Measurements from ENCODE around the gene MYL10.

The MYL10 gene

DNA sequence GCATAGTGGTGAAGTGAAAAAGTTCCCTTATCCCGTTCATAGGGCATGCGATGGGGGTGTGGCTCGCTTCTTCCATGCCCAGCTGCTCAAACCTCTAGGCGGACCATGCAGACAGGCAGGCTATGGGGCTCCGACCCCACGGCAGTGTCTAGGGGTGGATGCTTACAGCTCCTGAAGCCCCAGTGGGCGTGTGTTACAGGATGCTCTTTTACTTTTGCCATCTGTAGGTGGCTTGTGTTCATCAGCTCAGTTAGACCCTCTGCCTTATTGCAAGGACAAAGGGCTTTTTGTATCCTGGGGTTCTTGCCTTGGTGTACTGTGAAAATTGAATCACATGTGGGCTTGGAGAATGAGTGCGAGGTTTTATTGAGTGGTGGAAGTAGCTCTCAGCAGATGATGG lies at the start of gene MYL10:
Gene MYL10, minus strand, starts transcription at position 126 of the 400 bp plus-strand sequence. CDS start 178 bp downstream, outside the sequence.
- no peak for DNase-seq

DNA sequence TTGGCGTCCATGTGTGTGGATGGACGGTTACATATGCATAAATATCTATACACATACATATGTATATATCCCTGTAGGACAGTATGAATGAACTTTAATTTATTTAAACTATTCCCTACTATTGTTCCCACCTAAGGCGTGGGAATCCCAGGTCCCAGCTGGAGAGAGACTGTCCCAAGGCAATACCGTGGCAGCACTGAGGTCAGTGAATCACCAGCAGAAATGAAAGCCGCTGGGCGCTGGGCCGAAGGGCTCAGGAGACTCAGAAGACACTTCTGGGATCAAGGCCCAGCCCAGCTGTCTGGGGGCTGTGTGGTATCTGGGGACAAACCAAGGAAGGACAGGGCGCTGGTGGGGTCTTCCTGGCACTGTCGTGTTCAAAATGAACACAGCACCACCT lies 49.6 kb upstream of the MYL10 start:
- no peak for DNase-seq

DNA sequence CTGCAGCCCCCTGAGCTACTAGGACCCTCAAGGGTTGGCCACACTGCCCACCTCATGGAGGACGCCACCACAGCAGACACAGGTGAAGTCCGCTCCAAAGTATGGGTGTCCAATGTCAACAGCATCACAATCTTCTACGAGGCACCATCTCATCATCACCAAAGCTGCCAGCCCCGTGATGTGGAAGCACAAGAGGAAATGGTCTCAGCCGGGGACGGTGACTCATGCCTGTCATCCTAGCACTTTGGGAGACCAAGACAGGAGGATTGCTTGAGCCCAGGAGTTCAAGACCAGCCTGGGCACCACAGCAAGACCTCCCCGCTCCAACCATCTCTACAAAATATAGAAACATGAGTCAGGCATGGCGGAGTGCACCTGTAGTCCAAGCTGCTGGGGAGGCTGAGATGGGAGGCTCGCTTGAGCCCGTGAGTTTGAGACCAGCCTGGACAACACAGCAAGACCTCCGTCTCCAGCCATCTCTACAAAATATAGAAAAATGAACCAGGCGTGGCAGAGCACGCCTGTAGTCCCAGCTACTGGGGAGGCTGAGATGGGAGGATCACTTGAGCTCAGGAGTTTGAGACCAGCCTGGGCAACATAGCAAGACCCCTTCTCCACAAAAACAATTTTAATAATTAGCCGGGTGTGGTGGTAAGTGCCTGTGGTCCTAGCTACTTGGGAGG lies 48.8 kb upstream of the MYL10 start:
- DNase-seq: no peak

DNA sequence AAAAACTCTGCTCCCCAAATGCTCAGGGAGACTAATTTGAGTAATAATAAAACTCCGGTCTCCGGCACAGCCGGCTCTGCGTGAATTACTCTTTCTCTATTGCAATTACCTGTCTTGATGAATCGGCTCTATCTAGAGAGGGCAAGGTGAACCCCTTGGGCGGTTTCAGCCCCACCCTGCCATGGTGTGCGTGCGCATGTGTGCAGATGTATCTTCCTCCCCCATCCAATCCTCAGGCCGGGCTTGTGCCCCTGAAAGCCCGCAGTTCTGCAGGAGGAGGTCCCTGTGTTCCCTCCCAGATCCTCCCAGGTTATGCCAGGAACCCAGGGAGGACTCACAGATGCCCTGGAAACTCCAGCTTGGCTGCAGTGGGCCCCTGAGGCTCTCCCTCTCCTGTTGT lies 48.3 kb upstream of the MYL10 start:
- DNase-seq: no peak

DNA sequence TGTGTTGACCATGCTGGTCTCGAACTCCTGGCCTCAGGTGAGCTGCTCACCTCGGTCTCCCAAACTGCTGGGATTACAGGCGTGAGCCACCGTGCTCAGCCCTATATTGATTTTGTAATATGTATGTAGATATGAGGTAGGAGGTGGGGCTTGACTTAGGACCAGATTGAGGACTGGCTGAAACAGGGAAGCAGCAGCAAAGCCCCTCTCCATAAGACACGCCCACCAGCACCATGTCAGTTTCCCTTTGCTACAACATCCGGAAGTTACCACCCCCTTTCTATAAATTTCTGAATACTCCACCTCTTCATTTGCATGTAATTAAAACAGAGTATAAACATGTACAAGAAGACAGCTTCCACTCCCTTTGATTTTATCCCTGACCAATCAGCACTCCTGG lies 47.9 kb upstream of the MYL10 start:
- no peak for DNase-seq

DNA sequence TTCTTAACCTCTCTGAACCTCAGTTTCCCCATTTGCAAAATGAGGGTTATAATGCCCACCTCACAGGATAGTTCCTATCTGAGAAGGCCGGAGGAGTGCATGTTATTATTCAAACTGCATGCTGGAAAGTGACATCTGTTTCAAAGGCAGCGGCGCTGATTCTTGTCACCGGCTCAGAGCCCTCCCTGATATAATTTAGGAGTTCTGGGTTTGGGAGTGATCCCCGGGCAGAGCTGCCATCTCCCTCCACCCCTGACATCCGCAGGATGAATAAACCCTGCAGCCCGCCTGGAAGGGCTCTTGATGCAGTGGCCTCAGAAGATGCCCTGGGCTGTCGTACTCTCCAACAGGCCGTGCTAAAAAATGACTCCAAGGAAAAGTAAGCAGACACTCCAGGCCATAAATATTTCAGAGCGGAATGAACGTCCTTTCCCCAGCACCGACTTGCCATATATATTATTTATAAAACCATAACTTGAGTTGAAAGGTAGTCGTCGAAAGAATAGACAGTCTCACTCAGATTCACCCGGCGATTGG lies 47.0 kb upstream of the MYL10 start:
- DNase-seq: no peak

DNA sequence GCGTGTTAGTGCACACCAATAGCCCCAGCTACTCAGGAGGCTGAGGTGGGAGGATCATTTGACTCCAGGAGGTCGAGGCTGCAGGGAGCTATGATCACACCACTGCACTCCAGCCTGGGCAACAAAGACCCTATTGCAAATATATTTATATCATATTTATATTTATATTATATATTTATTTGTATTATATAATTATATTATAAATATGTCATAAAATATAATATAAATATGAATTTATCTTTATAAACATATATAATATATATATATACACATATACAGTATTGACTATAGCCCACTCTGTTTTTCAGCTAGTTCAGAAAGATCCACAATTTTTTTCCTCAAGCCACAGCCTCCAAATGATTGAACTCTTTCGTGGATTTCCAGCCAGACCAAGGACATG lies 45.3 kb upstream of the MYL10 start:
- no peak for DNase-seq

DNA sequence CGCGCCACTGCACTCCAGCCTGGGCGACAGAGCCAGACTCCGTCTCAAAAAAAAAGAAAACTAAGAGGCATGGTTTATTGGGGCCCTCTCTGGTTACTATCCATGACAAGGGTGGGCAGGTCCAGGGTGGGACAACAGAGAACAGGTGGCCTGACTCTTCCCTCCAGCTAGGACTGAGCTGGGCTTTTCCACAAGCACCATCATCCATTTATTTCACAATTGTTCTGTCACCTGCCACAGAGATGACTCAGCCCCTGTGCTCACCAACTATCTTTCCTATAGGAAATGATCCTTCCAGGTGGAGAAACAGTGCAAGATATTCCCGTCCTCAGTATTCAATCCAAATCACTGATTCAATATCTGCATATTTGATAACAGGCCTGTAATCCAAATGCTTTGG lies 44.9 kb upstream of the MYL10 start:
- no peak for DNase-seq

DNA sequence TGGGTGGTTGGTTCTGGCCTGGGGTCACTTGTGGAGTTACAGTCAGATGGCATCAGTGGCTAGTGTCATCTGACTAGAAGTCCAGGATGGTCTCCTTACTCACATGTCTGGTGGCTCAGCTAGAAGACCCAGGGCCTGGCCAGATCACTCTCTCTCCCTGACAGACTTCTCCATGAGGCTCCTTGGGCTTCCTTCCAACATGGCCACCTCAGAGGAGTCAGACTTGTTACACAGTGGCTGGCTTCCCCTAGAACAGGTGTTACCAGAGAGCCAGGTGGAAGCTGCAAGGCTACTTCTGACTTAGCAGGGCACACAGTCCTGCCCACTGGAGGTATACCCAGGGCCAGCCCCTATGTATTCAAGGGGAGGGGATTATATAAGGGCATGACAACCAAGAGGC lies 44.2 kb upstream of the MYL10 start:
- no peak for DNase-seq

DNA sequence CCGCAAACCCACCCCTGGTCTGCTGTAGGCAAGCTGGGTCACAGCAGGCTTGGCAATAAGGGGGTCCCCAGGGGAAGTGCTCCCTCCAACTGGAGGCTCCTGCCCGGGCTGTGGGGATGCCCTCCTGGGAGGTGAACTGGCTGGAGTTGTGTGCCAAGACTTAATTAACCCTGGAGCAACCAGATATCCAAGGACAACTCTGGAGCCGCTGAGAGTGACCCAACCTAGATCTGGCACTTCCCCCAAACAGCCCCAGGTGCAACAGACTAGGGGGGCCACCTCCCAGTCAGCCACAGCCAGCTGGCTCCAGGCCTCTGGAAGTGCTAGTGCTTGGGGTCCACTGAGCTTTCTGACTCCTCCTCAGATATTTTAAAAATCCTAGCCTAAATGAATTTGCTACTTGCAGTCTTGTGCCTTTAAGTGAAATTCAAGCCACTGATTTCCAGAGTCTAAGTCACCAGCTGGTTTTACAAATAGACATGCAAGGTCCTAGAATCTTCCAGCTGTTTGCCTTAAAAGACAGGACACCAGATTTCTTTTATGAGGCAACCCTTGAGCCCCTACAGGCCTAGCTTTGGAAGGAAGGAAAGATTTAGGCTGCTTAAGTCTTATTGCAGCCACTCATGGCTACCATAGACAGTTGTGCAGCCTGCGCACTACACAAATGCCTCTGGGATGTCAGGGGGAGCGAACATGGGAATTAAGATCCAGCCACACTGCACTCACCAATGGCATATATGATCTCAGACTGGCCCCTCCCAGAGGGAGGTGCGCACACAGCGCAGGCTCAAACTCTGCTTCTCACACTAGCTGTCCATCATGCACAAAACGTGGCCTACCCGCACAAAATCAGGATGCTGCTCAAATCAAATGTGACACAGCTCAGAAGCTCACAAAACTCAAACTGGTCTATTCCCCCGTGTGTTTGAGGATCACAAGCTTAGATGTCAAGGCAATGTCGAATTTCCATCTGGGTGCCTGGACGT lies 42.6 kb upstream of the MYL10 start:
- no peak for DNase-seq

DNA sequence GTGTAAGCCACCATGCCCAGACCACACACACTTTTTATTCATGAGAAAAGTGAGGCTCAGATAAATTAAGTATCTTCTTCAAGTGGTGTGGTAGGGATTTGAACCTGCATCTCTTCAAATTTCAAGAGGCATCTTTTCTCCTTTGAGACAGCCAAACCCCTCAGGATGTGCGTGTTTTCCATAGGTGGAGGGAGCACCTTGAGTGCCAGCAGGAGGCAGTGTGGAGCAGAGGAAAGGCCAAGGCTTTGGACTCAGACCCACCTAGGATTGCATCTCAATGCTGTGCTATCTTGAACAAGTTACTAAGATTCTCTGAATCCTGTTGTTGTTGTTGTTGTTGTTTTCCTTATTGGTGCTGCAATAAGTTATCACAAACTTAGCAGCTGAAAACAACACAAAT lies 40.2 kb upstream of the MYL10 start:
- no peak for DNase-seq

DNA sequence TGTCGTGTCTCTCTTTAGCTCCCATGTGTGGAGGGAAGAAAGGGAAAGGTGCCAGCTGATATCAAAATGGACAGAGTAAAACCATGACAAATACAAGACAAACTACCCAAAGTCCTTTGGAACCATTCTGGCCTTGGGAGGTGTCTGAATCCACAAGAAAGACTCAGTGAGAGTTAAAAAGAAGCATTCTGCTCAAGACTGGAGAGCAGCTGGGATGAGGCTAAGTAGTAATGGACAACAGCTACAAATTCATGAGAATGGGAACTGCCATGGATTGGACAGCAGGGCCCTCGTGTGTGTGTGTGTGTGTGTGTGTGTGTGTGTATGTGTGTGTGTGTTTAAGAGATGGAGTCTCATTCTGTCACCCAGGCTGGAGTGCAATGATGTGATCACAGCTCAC lies 39.6 kb upstream of the MYL10 start:
- no peak for DNase-seq

DNA sequence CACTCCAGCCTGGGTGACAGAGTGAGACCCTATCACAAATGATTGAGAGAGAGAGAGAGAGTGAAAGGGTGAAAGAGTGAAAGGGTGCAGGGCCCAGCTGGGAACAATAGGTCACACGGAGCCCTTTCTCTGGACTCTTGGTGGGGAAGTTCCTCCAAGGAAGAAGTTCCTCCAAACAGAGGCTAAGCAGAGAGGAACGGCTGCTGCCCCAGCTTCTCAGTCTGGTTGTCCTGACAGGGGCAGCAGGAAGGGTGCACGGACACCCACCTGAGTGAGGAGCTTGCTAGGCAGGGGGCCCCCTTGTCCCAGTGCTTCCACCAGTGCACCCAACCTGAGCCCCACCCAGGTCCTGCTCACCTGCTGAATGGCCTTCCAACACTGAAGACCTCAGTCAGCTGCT lies 38.8 kb upstream of the MYL10 start:
- no peak for DNase-seq

DNA sequence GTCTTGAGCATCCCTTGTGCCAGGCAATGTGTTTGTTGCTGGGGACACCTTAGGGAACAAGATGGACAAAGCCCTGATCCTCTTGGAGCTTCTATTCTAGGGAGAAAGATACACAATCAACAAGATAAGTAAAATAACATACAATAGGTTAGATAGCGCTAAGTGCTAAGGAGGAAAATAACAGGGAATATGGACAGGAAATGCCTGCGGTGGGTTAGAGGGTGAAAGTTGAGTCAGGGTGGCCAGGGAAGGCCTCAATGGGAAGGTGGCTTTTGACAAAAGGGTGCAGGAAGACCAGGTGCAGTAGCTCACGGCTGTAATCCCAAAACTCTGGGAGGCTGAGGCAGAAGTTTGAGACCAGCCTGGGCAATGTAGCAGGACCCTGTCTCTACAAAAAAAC lies 38.3 kb upstream of the MYL10 start:
- no peak for DNase-seq

DNA sequence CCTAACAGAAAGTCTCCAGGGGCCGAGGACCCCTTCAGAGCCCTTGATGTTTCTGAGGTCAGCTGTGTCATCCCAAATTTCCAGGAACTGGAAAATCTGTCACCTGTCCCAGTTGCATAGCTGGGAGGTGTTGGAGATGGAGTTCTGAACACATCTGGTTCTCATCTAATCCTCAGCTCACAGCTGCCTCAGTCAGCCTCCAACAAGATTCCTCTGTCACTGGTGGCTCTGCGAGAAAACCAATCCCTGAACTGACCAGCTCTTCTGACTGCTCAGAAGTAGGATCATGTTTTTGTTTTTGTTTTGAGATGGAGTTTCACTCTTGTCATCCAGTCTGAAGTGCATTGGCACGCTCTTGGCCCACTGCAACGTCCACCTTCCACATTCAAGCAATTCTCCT lies 37.6 kb upstream of the MYL10 start:
- no peak for DNase-seq

DNA sequence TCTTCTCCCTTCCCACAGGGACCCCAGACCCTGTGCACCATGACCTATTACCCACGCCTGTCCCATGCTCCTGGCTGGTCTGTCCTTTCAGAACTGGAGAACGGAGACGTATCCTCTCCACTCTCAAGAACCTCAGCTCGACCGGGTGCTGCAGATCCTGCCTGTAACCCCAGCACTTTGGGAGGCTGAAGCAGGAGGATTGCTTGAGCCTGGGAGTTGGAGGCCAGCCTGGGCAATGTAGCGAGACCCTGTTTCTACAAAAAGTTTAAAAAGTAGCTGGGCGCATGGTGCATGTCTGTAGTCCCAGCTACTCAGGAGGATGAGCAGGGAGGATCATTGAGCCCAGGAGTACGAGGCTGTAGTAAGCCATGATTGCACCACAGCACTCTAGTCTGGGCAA lies 37.2 kb upstream of the MYL10 start:
- DNase-seq: no peak

DNA sequence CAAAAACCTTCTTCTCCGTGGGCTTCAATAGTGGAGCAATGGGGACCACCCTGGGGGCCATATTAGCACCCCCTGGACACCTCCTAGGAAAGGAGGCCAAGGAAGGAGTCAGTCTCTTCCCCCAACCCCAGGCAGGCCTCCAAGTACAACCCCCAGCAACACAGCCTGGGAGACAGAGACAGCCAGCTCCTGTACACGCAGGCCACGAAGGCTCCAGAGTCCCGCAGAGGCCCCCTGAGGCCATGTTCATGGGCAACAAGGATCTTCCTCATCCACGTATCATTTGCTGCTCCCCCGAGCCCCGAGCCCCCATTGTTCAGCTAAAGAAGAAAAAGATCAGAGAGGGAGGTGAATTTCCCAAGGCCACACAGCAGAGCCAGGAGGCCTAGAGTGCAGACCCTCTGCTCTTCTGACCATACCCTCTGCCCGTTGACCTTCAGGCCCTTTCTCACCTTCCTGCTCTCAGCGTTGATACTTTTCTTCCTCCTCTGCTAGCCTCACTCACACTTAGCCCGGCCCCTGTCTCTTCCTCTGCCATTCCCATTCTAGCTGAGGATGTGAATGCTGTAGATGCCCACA lies 35.9 kb upstream of the MYL10 start:
- no peak for DNase-seq

DNA sequence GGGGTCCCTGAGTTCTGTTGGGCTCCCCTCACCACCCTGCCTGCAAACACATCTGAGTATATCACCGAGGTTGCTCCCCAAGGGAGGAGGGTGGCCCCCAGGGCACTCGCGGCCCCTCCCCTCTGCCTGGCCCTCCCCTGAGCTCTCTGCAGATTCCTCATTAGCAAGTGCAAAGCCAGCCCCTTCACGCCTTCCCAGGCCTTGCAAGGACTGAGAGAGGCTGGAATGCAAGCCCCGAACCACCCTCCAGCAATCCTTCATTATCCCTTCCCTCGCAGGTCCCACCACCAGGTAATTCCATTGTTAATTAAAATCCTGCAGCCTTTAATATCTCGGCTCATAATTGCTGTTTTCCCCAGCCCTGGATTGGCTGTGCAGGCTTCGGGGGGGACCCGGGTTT lies 35.3 kb upstream of the MYL10 start:
- no peak for DNase-seq

DNA sequence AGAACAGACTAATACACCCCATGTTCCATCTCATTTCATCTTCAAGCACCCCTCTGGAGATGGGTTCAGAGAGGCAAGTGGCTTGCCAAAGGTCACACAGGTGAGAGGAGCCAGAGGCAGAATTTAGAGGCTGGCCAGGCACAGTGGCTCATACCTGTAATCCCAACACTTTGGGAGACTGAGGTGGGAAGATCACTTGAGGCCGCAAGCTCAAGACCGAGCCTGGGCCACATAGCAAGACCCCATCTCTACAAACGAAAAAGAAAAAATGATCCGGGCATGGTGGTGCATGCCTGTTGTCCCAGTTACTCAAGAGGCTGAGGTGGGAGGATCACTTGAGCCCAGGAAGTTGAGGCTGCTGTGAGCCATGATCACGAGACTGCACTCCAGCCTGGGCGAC lies 34.7 kb upstream of the MYL10 start:
- DNase-seq: no peak

DNA sequence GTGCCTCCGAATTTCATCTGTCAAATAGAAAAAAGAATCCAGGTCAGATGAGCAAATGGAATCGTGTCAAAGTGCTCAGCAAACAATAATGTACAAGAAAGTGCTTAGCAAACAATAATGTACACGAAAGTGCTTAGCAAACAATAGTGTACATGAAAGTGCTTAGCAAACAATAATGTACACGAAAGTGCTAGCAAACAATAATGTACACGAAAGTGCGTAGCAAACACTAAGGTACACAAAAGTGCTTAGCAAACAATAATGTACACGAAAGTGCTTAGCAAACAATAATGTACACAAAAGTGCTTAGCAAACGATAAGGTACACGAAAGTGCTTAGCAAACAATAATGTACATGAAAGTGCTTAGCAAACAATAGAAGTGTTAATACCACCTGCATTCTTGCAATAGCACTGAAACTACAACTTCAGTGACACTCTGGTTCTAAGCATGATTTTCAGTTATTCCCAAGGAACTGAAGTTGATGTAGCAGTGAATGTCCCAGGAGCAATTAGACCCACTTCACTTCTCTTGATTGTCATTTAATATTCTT lies 33.4 kb upstream of the MYL10 start:
- no peak for DNase-seq

DNA sequence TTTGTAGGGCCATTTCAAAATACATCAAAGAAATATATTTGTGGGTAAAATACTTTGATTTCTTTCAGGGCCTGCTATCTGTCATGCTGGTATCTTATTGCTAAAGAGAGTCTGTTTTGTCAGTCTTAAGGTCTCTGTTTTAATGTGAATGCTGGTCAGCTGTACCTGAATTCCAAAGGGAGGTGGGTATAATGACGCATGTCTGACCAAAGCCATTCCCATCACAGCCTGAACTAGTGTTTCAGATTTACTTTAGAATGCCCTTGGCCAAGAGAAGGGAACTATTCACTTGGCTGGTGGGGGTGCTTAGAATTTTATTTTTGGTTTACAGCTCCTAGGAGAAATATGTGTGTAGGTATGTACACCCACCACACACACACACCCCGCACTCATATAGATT lies 30.6 kb upstream of the MYL10 start:
- no peak for DNase-seq

DNA sequence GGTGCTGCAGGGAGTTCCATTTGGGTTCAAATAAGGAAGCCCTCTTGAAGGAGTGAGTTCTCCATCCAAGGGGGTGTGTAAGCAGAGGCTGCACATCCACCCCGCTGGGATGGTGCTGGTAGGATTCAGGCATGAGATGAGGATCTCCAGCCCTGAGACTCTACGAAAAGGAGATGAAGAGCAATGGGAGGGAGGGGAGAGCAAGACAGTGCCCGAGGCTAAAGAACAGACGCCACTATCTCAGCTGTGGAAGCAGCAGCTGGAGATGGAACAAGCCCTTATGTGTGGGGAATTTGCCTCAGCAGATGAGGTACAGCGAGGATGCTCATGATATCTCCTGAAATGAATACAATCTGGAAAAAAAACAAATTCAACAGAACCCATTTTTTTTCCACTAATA lies 28.1 kb upstream of the MYL10 start:
- no peak for DNase-seq

DNA sequence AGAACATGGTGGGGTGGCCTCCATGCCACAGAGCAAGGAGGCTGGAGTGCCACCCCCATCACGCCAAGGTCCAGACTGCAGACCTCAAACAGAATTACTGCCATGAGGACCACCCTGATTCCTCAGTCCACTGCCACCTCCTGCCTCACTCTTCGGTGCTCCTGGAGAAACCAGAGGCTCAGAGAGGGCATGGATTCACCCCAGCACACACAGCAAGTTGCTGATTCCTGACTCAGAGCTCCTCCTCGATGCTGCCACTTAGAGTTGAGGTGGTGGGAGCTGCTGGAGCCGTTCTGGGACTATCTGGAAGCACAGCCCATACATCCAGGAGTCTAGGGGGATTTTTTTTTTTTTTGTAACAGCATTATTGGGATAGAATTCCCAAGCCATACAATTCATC lies 22.0 kb upstream of the MYL10 start:
- no peak for DNase-seq

All from cortex of kidney (tissue), 1 donor.